Stimulated activated CD8-positive, alpha-beta memory T cell treated with anti-CD3 and anti-CD28 coated beads, Interleukin-12 subunit alpha, Interleukin-12 subunit beta, amount 100 ng/mL, for 4 hours (primary cell): ENCODE results near the gene DCAF6.

Experiments used
- DNase-seq: peaks from one replicate; pipeline ENCODE4 v3.0.0-alpha.2; 2020; ENCODE audit warnings: low read depth

The DCAF6 gene

DNA sequence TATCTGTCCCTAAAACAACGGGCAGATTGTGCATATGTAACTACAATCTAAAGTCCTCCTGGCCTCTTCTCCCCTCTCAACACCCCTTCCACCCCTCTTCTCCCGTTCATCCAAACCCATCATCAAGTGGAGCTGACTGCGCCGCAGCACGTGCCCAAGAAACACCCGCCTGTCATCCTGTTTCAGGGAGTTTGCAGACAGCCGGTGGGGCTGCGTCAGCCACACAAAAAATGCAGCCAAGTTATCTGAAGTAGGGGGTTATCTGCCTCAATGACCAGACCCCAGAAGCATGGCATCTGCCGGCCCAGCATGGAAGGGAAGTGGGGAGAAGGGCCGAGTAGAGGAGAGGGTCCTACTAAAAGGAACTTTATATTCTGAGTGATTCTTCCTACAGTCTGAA is 151.2 kb downstream of the DCAF6 start:
- DNase-seq = no peak

- DNase-seq = no peak
Measured at GRCh38 chr1:168088511-168089325, 152.2 kb downstream of the DCAF6 start.

- DNase-seq = no peak
Measured at GRCh38 chr1:168089326-168089978, 153.0 kb downstream of the DCAF6 start.

DNA sequence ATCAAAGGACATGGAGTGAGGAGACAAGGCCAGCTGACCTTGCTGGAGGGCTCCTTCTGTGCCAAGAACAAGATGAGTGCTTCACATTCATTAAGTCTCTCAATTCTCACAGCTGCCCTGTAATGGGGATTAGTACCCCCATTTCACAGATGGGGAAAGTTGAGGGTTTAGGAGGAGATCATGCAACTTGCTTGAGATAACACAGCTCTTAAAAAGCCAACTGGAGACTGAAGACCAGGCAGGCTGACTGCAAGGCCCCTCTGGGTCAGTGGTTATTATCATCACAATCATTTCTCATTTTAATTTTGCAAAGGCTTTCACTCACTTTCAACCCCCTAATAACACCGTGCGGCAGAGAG is 153.5 kb downstream of the DCAF6 start:
- no peak for DNase-seq

- DNase-seq = no peak
Measured at GRCh38 chr1:168090395-168090794, 153.9 kb downstream of the DCAF6 start.

- no peak for DNase-seq
Measured at GRCh38 chr1:168091063-168091462, 154.6 kb downstream of the DCAF6 start.

GRCh38 chr1:168091720-168092550 is 155.5 kb downstream of the DCAF6 start:
- no peak for DNase-seq

GRCh38 chr1:168092566-168093355 is 156.3 kb downstream of the DCAF6 start:
- DNase-seq = no peak

DNA sequence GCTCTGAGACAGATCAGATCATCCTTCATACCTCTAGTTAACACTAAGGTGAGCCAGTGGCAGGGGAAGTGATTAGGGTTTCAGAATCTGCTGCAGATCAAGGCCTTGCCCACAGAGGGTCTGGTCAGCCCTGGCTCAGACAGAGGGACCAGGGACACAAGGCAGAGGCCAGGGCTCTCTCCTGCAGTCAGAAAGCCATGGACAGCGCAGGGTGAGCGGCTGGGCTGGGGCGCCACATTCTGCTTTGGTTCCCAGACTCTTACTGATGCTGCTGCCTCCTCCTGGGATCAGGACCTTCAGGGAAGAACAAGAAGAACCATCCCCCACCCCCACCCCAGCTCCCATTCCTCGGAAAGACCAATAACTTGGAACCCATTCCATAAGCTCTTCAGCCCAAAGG is 157.1 kb downstream of the DCAF6 start:
- DNase-seq = no peak

DNA sequence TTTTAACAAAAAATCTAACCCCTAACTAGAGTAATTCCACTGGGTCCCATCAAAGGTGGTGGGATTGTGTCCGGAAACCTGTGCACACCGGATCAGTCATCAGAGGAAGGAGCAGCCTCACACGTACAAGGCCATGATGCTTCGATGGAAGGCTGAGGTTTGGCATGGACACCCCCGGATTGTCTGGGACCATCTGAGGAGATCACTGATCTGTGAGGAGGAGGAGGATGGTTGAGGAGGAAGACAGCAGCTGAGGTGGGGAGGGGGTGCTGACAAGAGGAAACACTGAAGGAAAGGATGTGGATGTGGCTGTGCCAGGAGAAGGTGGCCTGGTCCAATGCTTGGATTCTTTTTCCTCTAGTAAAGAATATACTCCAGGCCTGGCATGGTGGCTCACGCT is 159.0 kb downstream of the DCAF6 start:
- no peak for DNase-seq

GRCh38 chr1:168096296-168097165 is 160.0 kb downstream of the DCAF6 start:
- DNase-seq = no peak

DNA sequence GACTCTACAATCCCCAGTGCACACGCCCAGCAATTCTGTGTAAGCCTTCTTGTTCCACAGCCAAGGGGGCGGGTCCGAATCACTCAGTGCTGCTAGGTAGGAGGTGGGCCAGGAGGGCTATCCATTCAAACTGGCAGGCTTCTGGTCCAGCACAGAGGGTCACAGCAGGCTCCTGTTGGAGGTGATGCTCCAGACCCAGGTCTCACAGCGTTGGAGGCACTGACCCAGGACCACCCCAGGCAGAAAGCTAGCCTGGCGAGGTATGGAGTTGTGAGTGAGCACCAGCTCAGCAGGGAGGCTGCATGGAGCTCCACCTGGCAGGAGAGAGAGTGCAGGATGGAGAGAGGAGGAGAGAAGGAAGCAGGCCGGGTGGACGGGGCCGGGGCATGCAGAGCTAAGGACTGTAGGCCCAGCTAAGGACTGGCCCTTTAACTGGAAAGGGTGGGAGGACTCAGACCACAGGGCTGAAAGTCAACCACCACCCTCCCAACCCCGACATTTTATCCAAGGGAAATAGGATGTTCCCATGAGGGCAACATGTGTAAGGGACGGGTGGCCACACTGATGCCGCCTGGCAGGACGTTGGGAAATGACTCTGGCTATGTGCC is 161.5 kb downstream of the DCAF6 start:
- DNase-seq = no peak

DNA sequence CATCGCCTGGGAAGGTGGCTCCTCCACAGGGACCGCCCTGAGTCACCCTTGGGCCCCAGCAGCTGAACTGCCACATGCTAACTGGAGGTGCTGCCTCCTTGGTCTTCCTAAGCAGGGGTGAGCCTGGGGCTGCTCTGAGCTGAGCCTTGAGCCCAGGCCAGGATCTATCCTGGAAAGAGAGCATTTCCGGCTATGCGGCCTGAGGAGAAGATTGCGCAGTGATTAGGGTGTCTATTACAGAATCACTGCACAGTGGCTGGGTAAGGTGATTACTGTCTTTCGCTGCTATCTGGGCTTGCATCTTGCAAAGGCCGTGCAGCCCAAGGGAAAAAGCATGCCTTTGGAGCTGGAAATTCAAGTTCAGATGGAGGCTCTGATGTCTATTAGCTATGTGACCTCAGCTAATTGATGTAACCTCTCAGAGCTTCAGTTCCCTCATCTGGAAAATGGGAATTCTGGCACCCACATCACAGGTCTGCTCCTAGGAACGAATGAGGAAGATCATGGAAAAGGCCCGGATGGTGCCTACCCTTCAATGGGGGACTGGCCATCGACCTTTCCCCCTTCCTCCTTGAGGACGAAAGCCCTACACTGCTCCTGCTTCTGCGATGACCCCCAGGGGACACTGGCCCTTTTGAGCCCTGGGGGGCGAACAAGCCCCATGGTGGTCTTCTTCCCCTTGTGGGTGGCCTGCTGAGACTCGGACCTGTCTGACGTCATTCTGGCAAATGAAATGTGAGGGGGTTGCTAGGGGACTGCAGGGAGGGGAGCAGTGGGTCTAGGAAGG is 162.2 kb downstream of the DCAF6 start:
- DNase-seq = no peak

- DNase-seq = no peak
Measured at GRCh38 chr1:168099337-168099801, 162.9 kb downstream of the DCAF6 start.

GRCh38 chr1:168100315-168101002 is 164.0 kb downstream of the DCAF6 start:
- no peak for DNase-seq

DNA sequence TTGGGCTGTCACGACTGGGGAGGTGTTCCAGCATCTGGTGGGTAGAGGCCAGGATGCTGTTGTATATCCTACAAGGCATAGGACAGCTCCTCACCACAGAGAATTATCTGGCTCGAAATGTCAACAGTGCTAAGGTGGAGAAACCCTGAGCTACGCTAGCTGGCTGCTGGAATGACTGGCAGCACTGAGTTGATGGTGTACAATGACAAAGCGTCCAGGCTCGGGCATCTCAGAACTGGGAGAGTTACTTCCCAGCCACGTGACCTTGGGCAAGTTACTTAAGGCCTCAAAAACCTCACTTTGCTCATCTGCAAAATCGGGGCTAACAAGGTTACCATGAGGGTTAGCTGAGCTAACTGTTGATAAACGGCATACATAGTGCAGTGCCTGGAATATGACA is 164.9 kb downstream of the DCAF6 start:
- no peak for DNase-seq

DNA sequence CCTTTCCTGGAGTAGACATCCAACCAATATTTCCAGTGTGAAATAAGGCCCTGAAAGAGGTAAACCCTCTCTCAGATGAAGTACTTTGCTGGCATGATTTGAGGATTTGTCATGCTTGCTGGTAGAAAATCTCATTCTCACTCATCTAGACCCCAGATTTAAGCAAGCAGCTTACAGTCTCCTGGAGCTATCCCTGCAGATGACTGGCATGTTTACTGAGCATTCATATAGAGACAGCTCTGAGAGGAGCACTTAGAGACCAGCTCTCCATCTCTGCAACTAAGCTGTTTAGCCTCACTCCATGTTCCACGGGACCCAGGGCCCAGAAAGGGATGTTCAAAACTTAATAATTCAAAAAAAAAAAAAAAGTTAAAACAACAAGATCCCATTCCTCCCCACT is 166.0 kb downstream of the DCAF6 start:
- DNase-seq = no peak

- no peak for DNase-seq
Measured at GRCh38 chr1:168104535-168104934, 168.1 kb downstream of the DCAF6 start.

DNA sequence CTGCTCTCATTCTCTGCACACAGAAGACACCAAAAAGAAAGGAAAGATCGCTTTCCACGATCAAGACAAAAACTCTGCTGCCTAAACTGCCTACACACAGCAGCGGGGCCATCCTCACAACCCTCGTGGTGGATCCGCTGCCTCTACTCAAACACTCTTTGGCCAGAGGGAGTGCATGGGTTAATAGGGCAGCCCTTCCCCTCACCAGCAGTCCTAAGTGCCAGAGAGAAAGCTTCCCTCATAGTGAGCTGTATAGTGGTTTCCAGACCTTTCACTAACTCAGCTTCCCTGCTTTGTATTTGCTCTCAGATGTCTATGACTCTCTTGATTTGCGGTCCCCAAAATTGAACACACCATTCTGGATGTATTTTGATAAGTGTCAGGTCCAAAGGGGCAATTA is 169.4 kb downstream of the DCAF6 start:
- DNase-seq = no peak
